HG03342 (cell line): ENCODE results near the gene RUNX2.
A peak's percentile ranks its signal among the peaks of the same experiment; 100 is the strongest.

Experiments
- ATAC-seq: cut with Tn5 transposase; IDR thresholded peaks from one replicate; pipeline ENCODE4 v1.9.1; 2021; ENCODE audit warnings: mild to moderate bottlenecking, moderate library complexity; ENCODE audit not compliant: unreplicated experiment

RUNX2 gene

GRCh38 chr6:45478240-45478639, 150.1 kb downstream of the RUNX2 start:
- ATAC-seq: no peak

- ATAC-seq: peak; percentile 87
Observed at GRCh38 chr6:45479834-45480751, 152.0 kb downstream of the RUNX2 start.

- no peak for ATAC-seq
Observed at GRCh38 chr6:45480752-45481415, 152.8 kb downstream of the RUNX2 start.

GRCh38 chr6:45483021-45483420, 154.9 kb downstream of the RUNX2 start:
- no peak for ATAC-seq

- no peak for ATAC-seq
Observed at GRCh38 chr6:45483501-45483900, 155.4 kb downstream of the RUNX2 start.

- ATAC-seq: no peak
Observed at GRCh38 chr6:45486736-45487135, 158.6 kb downstream of the RUNX2 start.

GRCh38 chr6:45487645-45488044, 159.5 kb downstream of the RUNX2 start:
- no peak for ATAC-seq

GRCh38 chr6:45488269-45488668, 160.1 kb downstream of the RUNX2 start:
- no peak for ATAC-seq

- no peak for ATAC-seq
Observed at GRCh38 chr6:45488889-45489288, 160.8 kb downstream of the RUNX2 start.

GRCh38 chr6:45491048-45491735, 163.1 kb downstream of the RUNX2 start:
- ATAC-seq: no peak

- ATAC-seq: no peak
Observed at GRCh38 chr6:45491874-45492273, 163.7 kb downstream of the RUNX2 start.

- no peak for ATAC-seq
Observed at GRCh38 chr6:45493761-45494160, 165.6 kb downstream of the RUNX2 start.

- no peak for ATAC-seq
Observed at GRCh38 chr6:45494416-45495135, 166.4 kb downstream of the RUNX2 start.

GRCh38 chr6:45495429-45496084, 167.4 kb downstream of the RUNX2 start:
- ATAC-seq: no peak

GRCh38 chr6:45496085-45496433, 167.9 kb downstream of the RUNX2 start:
- ATAC-seq: no peak

GRCh38 chr6:45498591-45498990, 170.5 kb downstream of the RUNX2 start:
- ATAC-seq: no peak

GRCh38 chr6:45500924-45501816, 173.0 kb downstream of the RUNX2 start:
- ATAC-seq: no peak

GRCh38 chr6:45502456-45502855, 174.3 kb downstream of the RUNX2 start:
- ATAC-seq: no peak

GRCh38 chr6:45504947-45505346, 176.8 kb downstream of the RUNX2 start:
- no peak for ATAC-seq

- no peak for ATAC-seq
Observed at GRCh38 chr6:45505470-45505869, 177.3 kb downstream of the RUNX2 start.
